GM18907 (cell line): ENCODE results near the gene TMEM117.
"Not testable (repeated sequence)": the region's sequence is repeated elsewhere in the genome, so short reads cannot be mapped to it uniquely, and the experiment has no call there.

Source experiments
- ATAC-seq: cut with Tn5 transposase; IDR thresholded peaks from one replicate; pipeline ENCODE4 v1.9.1; 2021; ENCODE audit warnings: mild to moderate bottlenecking, moderate library complexity; ENCODE audit not compliant: unreplicated experiment

Gene TMEM117

DNA sequence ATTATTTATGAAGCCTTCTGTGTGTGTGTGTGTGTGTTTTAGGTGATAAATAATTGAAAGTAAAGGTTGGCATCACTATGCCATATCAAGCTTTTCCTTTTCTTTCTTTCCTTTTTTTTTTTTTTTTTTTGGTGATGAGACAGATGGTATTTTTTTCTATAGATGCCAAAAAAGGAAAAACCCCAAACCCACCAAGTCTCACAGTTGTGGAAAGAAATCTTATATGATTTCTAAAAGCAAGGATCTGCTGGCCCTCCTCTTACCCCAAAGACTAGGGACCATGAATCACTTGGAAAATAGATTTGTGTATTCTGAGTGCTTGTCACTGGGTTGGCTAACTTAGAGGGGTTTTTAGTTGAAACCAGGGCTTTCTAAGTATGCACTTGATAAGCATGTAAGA is 181.3 kb downstream of the TMEM117 start:
- ATAC-seq = no peak

DNA sequence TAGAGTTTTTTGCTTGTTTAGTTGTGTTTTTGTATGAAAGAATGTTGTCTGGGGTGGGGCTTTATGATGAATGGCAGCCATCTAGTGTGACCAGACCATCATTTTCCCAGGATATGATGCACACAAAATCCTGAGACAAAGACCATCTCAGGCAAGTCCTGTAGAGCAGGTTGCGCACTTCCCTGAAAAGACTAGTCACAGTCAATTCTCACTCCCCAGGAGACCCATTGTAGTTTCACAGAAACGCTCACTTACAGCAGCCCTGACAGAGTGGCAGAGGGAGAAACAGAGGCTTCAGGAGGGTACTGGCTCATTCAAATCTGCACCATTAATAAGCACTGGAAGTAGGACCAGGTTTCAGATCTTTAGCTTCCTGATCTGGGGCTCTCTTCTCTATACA is 183.2 kb downstream of the TMEM117 start:
- ATAC-seq = no peak

DNA sequence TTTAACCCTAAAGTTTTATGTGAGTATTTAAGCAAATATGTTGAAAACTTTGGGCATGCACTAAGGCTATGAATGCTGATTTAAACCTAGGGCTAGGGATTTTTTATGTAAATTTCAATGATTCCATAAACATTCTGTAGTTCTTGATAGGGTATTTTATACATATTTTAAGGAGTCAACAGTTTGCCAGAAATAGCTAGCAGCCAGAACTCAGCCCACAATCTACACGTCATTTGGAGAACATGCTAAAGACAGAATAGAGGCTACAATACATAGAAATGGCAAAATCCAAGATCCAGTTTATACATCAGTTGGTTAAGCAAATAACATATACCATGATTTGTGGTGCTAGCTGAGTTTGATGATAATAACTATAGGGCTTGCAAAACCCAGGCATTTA is 184.7 kb downstream of the TMEM117 start:
- ATAC-seq = no peak

DNA sequence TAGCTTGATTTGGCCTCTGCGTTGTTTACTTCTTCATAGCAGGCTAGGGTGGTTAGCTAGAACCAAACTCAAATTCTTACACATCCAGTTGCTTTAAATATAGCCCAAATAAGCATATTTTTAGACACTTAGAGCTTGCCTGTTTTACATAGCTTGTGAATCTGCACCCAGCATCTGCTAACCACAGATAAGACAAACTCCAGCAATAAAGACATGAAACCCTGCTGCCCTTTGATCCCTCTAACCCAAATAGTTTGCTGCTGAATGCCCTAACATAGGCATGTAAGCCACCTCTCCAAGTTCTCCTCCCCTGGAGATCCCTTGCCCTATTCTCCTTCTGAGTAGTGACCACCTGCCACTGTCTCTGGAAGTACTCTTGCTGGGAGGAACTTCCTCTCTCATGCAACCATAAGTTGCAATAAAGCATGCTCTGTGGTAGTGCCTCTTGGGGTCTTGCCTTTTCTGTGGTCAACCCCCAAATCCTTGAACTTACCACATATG is 185.6 kb downstream of the TMEM117 start:
- peak; percentile 67 for ATAC-seq

DNA sequence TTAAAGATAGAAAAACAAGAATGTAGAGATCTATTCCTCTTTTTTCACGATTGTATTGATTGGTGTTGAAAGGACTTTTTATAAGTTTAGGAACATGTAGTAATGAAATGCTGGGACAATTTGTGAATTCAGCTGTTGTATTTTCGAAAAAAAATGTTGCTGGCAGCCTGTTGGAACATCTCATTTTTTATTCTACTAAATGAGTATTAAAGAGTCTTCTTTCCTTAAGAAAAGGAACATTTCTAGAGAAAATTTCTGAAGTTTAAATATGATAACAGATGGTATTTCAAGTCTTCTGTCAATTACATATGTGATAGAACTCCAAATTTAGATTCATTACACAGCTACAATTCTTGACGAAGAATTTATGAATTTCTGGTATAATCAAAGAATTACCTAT is 189.6 kb downstream of the TMEM117 start:
- ATAC-seq = no peak

DNA sequence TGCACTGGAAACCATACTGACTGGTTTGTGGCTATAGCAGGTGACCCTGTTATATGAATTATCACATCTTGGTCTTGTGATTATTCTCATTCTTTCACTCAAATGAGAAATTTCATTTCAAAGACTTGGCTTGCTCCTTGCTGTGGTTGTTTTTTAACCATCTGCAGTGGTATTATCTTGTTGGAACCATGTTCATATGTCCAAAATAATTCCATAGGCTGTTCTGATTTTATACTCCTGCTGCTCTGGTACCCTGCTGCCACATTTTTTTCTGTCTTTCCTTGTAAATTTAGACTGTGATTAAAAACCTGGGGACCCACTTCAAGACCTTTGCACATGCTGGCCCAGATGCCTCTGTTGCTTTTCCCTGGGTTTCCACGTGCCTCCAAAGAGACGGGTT is 190.2 kb downstream of the TMEM117 start:
- no peak for ATAC-seq

DNA sequence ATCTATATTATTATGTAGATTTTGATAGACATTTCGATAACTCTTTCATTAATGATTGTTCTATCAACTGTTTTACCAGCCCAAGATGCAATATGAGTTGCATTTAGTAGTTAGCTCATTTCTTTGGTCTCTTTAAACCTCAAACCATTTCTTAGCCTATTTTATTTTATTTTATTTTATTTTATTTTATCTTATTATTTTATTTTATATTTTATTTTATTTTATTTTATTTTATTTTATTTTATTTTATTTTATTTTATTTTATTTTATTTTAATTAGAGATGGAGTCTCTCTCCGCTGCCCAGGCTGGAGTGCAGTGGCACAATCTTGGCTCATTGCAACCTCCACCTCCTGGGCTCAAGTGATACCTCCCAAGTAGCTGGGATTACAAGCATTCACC is 191.0 kb downstream of the TMEM117 start:
- ATAC-seq = not testable (repeated sequence)

DNA sequence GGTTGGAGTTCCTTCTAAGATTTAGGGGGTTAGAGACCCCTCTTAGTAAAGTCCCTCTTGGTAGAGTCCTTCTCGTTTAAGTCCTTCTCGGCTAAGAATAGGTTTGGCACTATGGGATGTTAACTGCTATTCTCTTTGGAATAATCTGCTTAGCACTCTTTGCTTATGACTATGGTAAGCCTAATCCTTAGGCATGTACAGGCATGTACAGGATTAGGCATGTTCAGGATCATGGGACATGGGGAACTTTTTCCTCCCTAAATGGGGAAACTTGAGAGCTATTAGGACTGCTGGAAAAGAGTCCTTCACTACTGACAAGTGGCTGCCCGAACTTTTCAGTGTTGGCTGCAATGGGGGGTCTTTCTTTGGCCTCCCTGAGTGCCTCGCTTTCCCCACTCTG is 193.3 kb downstream of the TMEM117 start:
- no peak for ATAC-seq

DNA sequence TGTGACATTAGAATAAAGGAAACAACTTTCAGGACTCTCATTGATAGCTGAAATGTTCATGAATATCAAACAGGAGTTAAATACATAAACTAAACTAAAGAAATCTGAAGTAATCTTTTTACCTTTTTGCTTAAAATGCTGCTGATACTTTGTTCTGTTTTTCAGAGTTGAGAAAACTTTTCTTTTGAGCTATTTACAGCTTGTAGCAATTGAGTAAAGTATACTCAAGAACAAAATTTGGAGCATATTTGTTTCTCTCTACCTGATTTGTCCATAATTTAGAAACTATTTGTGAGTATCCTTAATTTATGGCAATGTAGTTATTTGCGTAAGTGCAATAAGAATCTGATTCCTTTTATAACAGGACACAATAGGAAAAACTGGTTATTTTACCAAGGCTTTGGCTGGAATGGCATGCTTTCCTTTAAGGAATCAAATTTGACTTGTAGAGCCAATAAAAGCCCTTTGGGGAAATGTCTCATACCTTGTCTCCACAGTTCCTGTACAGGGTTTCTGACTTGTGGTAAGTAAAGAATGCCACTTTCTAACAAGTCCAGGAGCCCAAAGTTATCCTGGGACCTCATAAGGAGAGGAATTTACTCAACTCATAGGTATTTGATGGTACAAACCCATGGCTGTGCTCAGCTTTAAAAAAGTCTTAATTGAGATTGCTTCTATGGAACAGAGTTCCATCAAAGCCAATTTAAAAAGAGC is 195.7 kb downstream of the TMEM117 start:
- ATAC-seq = no peak

DNA sequence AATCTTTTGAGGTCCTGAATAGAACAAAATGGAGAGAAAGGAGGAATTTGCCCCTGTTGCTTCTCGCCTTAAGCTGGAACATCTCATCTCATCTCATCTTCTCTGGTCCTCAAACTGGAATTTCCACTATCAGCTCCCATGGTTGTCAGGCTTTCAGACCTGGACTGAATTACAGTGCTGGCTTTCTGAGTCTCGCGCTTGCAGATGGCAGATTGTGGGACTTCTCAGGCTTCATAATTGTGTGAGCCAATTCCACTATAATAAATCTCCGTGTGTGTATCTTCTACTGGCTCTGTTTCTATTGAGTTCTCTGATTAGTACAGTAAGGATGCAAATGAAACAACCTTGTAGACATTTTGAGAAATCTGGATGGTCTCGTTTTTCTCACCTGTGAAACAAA is 199.0 kb downstream of the TMEM117 start:
- no peak for ATAC-seq

DNA sequence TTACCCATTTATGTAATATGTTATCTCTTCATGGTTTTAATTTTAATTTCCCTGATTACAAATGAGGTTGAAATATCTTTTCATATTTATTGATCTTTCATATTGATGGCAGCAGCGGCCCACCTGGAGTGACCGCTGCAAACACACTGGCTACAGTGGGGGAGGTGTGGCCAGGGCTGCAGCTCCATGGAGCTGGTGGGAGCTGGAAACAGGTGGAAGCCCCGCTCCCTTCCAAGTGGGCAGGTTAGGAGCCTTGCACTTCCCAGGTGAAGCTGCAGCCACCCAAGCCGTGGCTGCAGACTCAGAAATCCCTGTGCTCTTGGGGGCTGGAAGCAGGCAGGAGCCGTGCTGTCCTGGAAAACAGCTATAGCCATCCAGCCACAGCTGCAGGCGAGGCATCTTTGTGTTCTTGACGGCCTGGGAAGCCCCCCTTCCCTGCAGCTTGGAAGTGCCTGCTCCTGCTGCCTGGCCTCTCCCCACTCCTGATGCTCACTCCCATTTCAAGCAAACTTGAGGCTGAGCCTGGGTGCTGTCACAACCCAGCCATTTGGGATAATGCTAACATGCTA is 201.1 kb downstream of the TMEM117 start:
- ATAC-seq = no peak

DNA sequence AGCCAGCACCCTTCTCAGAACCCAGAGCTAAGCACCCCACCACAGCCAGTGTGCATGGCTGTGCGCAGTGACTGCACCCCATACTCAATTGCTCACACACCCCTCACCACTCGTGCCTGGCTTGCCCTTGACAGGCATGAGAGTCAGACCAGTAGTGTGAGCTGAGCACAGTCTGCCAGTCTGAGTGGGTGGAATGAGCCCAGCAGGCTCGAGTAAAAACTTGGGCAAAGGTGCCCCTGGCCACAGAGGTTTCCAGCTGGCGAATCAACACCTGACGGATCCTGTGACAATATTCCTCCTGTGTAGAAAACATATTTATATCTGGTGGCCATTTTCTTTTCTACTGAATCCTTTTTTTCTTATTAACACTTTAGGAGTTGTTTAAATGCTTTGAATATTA is 202.5 kb downstream of the TMEM117 start:
- ATAC-seq = no peak

DNA sequence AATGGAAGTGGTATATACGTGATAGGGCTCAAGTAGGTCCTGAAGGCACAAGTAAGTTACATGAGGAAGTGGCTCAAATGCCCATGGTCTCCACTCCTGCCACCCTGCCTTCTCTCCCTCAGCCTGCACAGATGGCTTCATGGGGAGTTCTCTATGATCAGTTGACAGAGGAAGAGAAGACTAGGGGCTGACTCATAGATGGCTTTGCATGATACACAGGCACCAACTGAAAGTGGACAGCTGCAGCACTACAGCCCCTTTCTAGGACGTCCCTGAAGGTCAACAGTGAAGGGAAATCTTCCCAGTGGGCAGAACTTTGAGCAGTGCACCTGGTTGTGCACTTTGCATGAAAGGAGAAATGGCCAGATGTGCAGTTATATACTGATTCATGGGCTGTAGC is 208.6 kb downstream of the TMEM117 start:
- not testable (repeated sequence) for ATAC-seq

DNA sequence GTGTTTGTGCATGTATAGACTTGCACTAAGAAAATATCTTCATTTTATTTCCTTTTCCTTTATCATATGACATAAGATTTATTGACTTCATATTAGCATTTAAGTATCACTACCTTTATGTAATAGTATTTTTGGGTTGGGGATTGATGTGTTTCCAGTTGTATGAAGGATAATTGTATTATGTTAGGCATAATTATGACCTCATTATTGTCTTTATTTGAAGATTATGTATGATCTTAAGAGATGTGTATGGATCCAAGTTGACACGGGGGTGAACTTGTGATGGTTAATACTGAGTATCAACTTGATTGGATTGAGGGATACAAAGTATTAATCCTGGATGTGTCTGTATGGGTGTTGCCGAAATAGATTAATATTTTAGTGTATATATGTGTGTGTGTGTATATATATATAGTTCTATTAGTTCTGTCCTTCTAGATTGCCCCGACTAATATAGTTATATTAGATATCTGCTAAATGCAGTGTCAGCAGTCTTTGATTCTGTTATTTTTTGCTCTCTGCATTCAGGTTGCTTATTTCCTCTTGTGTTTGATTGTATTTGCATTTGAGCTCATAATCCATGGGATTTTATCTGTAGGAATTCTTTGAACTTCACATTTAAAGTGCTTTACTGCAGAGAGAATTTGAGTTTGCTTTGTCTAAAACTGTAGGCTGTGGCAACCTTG is 211.0 kb downstream of the TMEM117 start:
- no peak for ATAC-seq

DNA sequence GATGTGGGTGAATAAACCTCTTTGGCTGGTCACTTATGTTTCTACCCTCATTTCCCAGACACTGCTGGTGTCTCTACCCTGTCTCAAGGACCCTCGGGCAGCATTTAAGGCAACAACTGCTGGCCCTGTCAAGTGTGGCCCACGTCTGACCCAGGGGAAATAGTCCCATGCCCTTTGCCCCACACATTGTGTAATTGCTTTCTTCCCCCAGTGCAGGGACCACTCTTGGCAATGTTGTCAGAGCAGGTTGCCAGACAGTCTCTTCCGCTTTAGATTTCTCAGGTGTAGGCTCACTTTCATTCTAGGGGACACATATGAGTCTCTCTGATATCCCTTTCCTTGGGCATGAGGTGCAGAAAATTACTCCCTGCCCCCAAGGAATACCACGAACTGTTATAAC is 216.7 kb downstream of the TMEM117 start:
- no peak for ATAC-seq

DNA sequence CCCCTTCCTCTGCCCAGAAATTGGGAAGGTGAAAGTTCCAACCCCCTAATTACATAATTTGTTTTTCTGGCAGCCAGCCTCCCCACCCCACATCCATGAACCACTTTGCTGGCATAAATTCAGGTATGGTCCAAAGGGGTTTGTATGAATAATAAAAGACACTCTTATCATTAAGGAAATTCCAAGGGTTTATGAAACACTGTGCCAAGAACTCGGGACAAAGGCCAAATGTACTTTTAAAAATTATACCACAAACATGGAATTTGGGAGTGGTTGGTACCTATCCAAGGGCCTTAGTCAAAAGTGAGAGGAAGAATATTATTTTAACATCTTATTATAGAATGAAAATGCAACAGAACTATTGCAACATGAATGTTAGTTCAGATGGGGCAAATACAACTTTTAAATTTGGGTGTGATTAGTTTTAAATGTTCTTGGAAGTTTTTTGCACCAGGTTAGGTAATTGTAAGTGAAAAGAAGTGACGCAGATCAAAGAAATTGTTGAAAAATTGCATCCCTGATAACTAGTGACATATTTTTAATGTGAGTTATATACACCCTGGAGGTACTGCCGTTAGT is 217.8 kb downstream of the TMEM117 start:
- ATAC-seq = no peak

DNA sequence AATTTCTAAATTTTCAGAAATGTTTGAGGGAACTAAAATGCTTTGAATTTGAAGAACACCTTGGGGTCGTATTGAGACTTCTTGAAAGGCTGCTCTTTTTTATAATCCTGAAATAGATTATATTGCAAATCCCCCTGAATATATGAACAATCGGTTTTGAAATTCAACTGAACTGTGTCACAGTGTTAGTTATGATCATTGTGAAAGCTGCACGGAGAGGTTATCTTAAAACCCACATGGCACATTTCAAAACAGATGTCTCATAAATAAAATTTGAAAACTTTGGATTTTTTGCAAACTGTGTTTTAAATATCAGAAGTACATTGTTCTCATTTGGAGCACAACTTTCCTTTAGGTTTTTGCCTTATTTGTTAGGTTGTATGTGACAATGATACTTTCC is 218.4 kb downstream of the TMEM117 start:
- ATAC-seq = no peak

DNA sequence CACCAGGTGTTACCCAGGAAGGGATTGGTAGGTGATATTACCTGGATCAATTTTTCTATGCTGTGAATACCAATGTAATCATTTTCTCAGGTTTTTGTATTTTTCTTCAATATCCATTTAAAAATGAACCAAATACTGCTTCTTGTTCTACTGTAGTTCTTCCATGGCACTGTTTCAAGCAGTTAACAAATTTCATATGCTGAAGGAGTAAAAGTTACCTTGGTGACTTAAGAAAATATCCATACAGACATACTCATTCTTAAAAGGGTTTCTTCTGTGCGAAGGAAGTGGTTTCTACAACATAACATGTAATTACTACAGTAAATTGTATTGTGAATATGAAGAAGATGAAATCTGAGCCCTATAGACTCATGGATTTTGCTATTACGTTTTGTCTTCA is 222.5 kb downstream of the TMEM117 start:
- no peak for ATAC-seq

DNA sequence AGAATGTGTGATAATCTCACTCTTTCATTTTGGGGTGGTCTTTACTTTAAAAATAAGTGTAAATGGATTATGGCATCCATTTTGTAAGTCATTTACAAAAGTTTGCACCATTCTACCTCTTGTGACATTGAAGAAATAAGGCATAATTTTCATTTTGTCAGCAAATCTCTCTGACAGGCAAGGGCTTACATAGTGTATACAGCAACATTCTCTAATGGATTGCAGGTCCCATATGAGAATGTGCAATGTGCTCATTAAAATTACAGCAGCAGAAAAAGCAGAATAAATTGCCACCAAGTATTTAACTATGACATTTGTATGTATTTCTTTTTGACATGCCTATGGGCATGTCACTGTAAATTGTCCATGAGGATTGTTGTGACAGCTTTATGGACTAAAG is 223.6 kb downstream of the TMEM117 start:
- no peak for ATAC-seq

DNA sequence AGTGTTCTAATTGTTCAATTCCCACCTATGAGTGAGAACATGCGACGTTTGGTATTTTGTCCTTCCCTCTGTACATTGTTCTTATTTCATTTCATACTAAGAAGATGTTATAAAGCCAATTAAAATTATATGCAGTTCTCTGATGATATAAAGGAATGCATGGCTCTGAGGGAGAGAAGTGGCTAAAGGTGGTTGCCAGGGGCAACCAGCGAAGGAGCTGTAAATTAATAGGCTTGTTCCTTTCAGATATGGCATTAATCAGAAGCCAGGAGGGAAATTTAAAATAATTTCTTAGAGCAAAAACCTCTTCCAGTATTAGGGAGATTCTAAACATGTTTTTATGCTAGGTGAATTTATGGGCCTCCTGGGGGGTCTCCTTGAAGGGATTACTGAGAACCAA is 227.8 kb downstream of the TMEM117 start:
- ATAC-seq = no peak

DNA sequence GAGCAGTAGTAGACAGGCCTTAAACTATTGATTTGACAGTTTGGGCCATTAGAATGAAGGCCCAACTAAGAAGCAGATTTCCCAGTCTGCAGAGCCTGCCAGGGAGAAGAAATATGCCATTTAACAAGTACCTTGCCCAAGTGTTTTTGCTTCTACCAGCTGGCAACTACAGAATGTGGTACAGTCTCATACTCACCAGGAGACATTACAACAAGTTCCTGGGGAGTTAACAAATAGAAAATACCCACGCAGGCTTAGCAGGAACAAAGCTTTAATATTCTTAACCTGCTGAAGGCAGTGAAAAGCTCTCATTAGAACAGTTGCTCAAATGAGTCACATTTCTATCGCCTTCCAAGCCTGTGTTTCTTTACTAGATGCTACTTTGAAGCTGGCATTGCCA is 241.0 kb downstream of the TMEM117 start:
- no peak for ATAC-seq

DNA sequence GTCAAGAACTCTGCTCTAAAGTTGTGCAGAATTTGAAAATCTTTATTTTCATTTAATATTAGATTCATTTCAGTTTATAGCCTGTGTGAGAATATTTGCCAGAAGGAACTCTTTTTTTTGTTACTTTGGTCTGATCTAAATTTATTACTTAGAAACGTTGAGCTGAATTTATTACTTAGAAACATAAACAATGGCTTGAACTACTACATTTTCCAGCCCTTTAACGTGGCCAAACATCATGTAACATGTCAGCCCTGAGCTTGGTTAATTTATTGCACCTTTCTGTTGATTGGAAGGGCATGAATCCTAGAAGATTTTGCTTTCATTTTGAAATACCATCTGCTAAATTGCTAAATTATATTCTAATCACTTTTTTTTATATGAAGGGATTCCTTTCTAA is 241.4 kb downstream of the TMEM117 start:
- no peak for ATAC-seq
